PFSK-1 (cell line): ENCODE data around the gene NPHP4.

ENCODE experiments used
- FOXP2 ChIP-seq: optimal IDR thresholded peaks from 2 replicates; pipeline ENCODE3; 2011; ENCODE audit warnings: borderline replicate concordance, control low read depth, inconsistent platforms; ENCODE audit not compliant: insufficient read depth; ENCODE audit errors: extremely low read length, extremely low read depth
- POLR2AphosphoS5 ChIP-seq: IDR thresholded peaks from 2 replicates; pipeline ENCODE4 v1.6.1; 2012; ENCODE audit warnings: low read depth, mild to moderate bottlenecking, control low read depth, low read length, moderate library complexity
- REST ChIP-seq, 2 experiments: IDR thresholded peaks; 2 replicates each; pipeline versions ENCODE4 v1.6.1 to v1.8.0; 2011 to 2012; ENCODE audit warnings: low read depth in 2 of 2, low read length in 2 of 2, control low read depth in 1 of 2, inconsistent platforms in 1 of 2, mild to moderate bottlenecking in 1 of 2, moderate library complexity in 1 of 2; ENCODE audit not compliant: insufficient read depth in 1 of 2
- SIN3A ChIP-seq: IDR thresholded peaks from 2 replicates; pipeline ENCODE4 v1.6.1; 2012; ENCODE audit warnings: mild to moderate bottlenecking, low read length, moderate library complexity, borderline replicate concordance; ENCODE audit not compliant: insufficient read depth
- TAF1 ChIP-seq: IDR thresholded peaks from 2 replicates; pipeline ENCODE4 v1.6.1; 2012; ENCODE audit warnings: low read length, control low read depth, borderline replicate concordance; ENCODE audit not compliant: insufficient read depth

Gene NPHP4

GRCh38 chr1:5874416-5875110 is 117.7 kb downstream of the NPHP4 start:
- no peak for TF ChIP-seq REST (IDR thresholded peaks at IDR 0.05; ENCODE audit: insufficient read depth in 1 of 2, low read depth in 2 of 2, low read length in 2 of 2)
- TF ChIP-seq SIN3A: no peak
- no peak for TF ChIP-seq FOXP2
- no peak for TF ChIP-seq TAF1
- no peak for TF ChIP-seq POLR2AphosphoS5

- no peak for TF ChIP-seq FOXP2
- TF ChIP-seq TAF1: no peak
These were observed 118.7 kb downstream of the NPHP4 start for GRCh38 chr1:5873556-5873955.

GRCh38 chr1:5872886-5873285 is 119.3 kb downstream of the NPHP4 start:
- TF ChIP-seq POLR2AphosphoS5 (no peak), TAF1 (no peak), SIN3A (no peak), REST (IDR thresholded peaks at IDR 0.05; ENCODE audit: insufficient read depth in 1 of 2, low read depth in 2 of 2, low read length in 2 of 2) (no peak), FOXP2 (no peak)

- TF ChIP-seq TAF1: no peak
- no peak for TF ChIP-seq POLR2AphosphoS5
- TF ChIP-seq FOXP2: no peak
- no peak for TF ChIP-seq REST (IDR thresholded peaks at IDR 0.05; ENCODE audit: insufficient read depth in 1 of 2, low read depth in 2 of 2, low read length in 2 of 2)
- no peak for TF ChIP-seq SIN3A
These were observed 123.2 kb downstream of the NPHP4 start for GRCh38 chr1:5868931-5869500.

GRCh38 chr1:5865774-5866173 is 126.5 kb downstream of the NPHP4 start:
- TF ChIP-seq SIN3A: no peak
- no peak for TF ChIP-seq REST (IDR thresholded peaks at IDR 0.05; ENCODE audit: insufficient read depth in 1 of 2, low read depth in 2 of 2, low read length in 2 of 2)
- no peak for TF ChIP-seq FOXP2
- TF ChIP-seq TAF1: no peak
- no peak for TF ChIP-seq POLR2AphosphoS5
